Stimulated activated effector memory CD8-positive, alpha-beta T cell treated with anti-CD3 and anti-CD28 coated beads, Interleukin-12 subunit alpha, Interleukin-12 subunit beta, amount 100 ng/mL, for 72 hours (primary cell): Measurements from ENCODE around the gene KCNIP3.
"Not testable (repeated sequence)": the region's sequence is repeated elsewhere in the genome, so short reads cannot be mapped to it uniquely, and the experiment has no call there.

Source experiments
- ATAC-seq: fragments of 150-1000 bp; cut with Tn5 transposase; 2 replicates; pipeline ENCODE4 v1.10.0; 2021
- DNase-seq, 2 donors: peaks; one replicate each; pipeline ENCODE4 v3.0.0; 2021 to 2022; ENCODE audit warnings: low spot score in 2 of 2
- H3K27ac Mint-ChIP-seq: one replicate; pipeline ENCODE4 v1.8.0; 2022; ENCODE audit warnings: mild to moderate bottlenecking, mixed read lengths
- H3K36me3 Mint-ChIP-seq: one replicate; pipeline ENCODE4 v1.8.0; 2022; ENCODE audit warnings: mild to moderate bottlenecking, mixed read lengths
- H3K4me1 Mint-ChIP-seq: one replicate; pipeline ENCODE4 v1.8.0; 2022; ENCODE audit warnings: mixed read lengths
- H3K4me3 Mint-ChIP-seq: one replicate; pipeline ENCODE4 v1.8.0; 2022; ENCODE audit warnings: mild to moderate bottlenecking, mixed read lengths
- H3K9me3 Mint-ChIP-seq: one replicate; pipeline ENCODE4 v1.8.0; 2022; ENCODE audit warnings: mixed read lengths

The KCNIP3 gene

DNA sequence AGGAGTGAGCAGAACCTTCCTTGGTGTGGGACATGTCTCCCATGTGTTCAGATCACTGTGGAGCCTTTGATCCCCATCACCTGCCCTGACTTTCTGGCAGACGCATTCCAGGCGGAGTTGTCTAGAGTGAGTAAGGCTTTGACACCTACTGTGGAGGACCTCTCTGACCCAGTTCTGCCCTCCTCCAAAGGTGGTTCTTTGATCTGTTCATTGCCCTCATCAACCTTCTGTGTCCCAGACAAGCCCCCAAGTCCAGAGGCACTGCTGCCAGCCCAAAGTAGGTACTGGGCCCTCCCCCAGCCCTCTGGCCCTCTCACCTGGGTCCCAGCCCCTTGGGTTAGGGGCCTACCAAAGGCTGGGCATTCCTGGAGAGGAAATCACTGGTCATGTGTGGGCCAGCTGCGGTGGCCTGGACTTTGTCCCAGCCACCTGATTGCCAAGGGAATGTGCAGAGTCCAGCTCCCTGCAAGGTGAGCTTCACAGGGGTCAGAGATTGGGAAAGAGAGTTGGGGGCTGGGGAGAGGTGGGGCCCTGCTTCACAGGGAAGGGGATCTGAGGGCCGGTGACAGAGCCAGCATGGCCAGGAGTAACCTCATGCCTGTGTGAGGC lies 93.2 kb downstream of the KCNIP3 start:
- ATAC-seq (no peak), DNase-seq (no peak)
- Mint-ChIP-seq H3K4me1 (no peaks in the 10 kb centered on the region), H3K36me3 (no peaks in the 10 kb centered on the region), H3K9me3 (no peaks in the 10 kb centered on the region), H3K27ac (no peak overlapping the region), H3K4me3 (no peak overlapping the region)

DNA sequence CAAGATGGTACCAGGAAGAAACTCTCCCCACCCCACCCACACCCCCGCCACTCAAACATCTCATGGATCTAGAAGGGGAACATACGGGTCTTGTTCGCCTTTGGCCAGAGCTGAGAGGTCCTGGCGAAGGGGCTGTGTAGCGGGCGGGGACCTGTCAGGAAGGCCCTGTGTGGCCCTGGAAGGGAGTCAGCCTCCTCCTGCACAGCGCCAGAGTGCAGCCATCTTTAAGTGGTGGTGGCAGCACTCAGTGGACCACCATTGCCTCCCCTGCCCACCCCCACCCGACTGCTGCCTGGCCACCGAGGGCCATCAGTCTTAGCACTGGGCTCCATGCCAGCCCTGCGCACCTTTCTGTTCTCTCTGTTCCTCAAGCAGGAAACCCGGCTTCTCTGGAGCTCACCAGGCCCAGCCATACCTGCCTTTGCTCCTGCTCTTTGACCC lies 93.8 kb downstream of the KCNIP3 start:
- ATAC-seq (no peak), DNase-seq (no peak)
- Mint-ChIP-seq H3K4me3 (no peak overlapping the region), H3K27ac (no peak overlapping the region), H3K9me3 (no peaks in the 10 kb centered on the region), H3K4me1 (no peaks in the 10 kb centered on the region), H3K36me3 (no peaks in the 10 kb centered on the region)

GRCh38 chr2:95391641-95392310 lies 94.6 kb downstream of the KCNIP3 start:
- Mint-ChIP-seq H3K36me3 (no peaks in the 10 kb centered on the region), H3K4me1 (no peaks in the 10 kb centered on the region), H3K4me3 (no peak overlapping the region), H3K27ac (no peak overlapping the region), H3K9me3 (no peaks in the 10 kb centered on the region)
- no peak for DNase-seq
- no peak for ATAC-seq

- H3K36me3 Mint-ChIP-seq: no peaks in the 10 kb centered on the region
- DNase-seq: no peak
- no peaks in the 10 kb centered on the region for H3K9me3 Mint-ChIP-seq
- no peak for ATAC-seq
- no peaks in the 10 kb centered on the region for H3K4me1 Mint-ChIP-seq
- no peak overlapping the region for H3K4me3 Mint-ChIP-seq
- H3K27ac Mint-ChIP-seq: no peak overlapping the region
Measured at GRCh38 chr2:95392320-95392719, 95.2 kb downstream of the KCNIP3 start.

- ATAC-seq (no peak), DNase-seq (no peak)
- H3K4me3 Mint-ChIP-seq: no peak overlapping the region
- no peaks in the 10 kb centered on the region for H3K36me3 Mint-ChIP-seq
- H3K9me3 Mint-ChIP-seq: no peaks in the 10 kb centered on the region
- H3K27ac Mint-ChIP-seq: no peak overlapping the region
- no peaks in the 10 kb centered on the region for H3K4me1 Mint-ChIP-seq
Measured at GRCh38 chr2:95392730-95393455, 95.7 kb downstream of the KCNIP3 start.

DNA sequence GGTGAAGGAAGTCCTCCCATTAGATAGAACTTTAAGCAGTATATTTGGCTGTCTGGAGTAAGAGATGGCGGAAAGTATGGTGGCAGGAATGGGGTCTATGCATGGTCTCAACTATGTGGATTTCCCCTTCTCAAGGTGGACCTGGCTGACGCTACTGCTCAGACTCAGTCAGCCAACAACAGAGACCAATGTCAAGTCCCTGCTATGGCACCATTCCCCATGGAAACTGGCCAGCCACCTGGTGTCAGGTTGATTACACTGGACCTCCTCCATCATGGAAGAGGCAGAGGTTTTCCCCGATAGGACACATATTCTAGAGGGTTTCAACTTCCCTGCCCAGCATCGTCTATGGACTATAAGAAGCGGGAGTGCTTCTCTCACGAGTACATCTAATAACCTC lies 96.8 kb downstream of the KCNIP3 start:
- Mint-ChIP-seq H3K27ac (no peak overlapping the region), H3K4me1 (no peaks in the 10 kb centered on the region), H3K9me3 (no peaks in the 10 kb centered on the region), H3K36me3 (no peaks in the 10 kb centered on the region), H3K4me3 (no peak overlapping the region)
- DNase-seq: no peak
- no peak for ATAC-seq

GRCh38 chr2:95399061-95399460 lies 101.9 kb downstream of the KCNIP3 start:
- peaks cover 25% of the 10 kb centered on the region for H3K4me1 Mint-ChIP-seq
- H3K27ac Mint-ChIP-seq: no peak overlapping the region
- ATAC-seq (no peak), DNase-seq (no peak)
- peaks cover 8% of the 10 kb centered on the region for H3K36me3 Mint-ChIP-seq
- no peak overlapping the region for H3K4me3 Mint-ChIP-seq
- H3K9me3 Mint-ChIP-seq: no peaks in the 10 kb centered on the region

DNA sequence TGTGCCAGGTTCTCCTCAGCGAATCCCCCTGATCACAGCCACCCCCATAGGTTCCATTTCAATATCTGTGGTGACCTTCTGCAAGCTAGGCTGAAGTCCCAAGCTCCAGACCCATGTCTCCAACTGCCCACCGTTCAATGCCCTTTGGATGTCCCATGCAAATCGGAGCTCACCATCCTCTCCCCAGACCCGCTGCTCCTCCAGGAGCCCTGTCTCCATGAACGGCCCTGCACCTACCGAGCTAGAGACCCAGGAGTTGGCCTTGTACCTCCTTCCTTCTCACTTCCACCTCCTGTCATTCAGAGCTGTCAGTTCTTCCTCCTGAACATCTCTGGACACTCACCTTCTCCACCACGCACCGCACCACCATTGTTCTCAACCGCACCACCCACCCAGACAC lies 104.3 kb downstream of the KCNIP3 start:
- H3K4me1 Mint-ChIP-seq: peaks cover 27% of the 10 kb centered on the region
- H3K9me3 Mint-ChIP-seq: no peaks in the 10 kb centered on the region
- H3K36me3 Mint-ChIP-seq: peaks cover 8% of the 10 kb centered on the region
- no peak for DNase-seq
- H3K4me3 Mint-ChIP-seq: peak overlapping the region; percentile 99
- peak overlapping the region; percentile 98 for H3K27ac Mint-ChIP-seq
- no peak for ATAC-seq

- not testable (repeated sequence) for H3K9me3 Mint-ChIP-seq, DNase-seq
- peak; percentile 14 for ATAC-seq
- Mint-ChIP-seq H3K36me3 (peaks cover 10% of the 10 kb centered on the region), H3K4me3 (peak overlapping the region; percentile 99), H3K4me1 (peaks cover 27% of the 10 kb centered on the region), H3K27ac (peak overlapping the region; percentile 98)
Measured at GRCh38 chr2:95402004-95402369, 104.8 kb downstream of the KCNIP3 start.

DNA sequence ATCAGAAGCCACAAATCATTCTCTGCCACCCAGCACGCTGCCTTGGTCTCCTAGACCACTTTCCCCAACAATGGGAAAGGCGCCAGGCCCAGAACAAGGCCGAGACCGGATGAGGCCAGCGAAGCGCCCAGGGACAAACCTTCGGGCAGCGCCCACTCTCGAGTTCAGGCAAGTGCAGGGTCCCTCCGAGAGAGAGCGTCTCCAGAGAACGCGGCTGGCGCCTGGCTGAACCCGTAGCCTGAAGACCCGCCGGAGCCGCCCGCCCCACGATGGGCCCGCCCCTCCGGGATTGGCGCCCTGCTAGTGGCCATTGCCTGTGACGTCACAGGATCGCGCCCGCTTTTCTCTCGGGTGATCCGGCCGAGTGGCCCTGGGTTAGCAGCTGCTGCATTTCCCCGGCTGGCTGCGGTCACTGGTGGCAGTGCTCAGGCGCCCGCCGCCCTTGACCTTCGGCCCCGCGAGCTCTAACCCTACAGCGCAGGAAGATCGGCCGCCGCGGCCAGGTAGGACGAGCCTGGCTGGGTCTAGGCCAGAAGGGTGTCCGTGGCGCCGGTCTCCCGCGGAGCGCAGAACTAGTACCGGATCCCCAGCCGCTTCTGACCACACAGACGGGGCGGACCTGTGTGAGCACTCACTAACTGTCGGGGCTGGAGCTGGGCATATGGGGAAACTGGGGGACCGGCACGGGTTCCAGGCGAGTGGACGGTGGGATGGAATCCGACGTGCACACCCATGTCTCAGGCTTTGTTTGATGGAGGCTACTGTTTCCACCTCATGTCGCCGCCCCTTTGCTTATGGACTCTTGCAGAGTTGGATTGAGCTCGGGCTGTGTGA lies 105.4 kb downstream of the KCNIP3 start, which contains the start of gene FAHD2A:
TSS of gene FAHD2A (plus strand) at position 339 of the 834 bp plus-strand sequence. CDS start 2,851 bp downstream, outside the sequence.
- H3K9me3 Mint-ChIP-seq: no peaks in the 10 kb centered on the region
- H3K4me1 Mint-ChIP-seq: peaks cover 27% of the 10 kb centered on the region
- peak within 1 kb of the TSS; percentile 99 for H3K4me3 Mint-ChIP-seq
- ATAC-seq: peak; percentile 97
- peak; percentile 93 to 96 for DNase-seq
- peak within 1 kb of the TSS; percentile 98 for H3K27ac Mint-ChIP-seq
- peaks cover 16% of the 10 kb centered on the region for H3K36me3 Mint-ChIP-seq

DNA sequence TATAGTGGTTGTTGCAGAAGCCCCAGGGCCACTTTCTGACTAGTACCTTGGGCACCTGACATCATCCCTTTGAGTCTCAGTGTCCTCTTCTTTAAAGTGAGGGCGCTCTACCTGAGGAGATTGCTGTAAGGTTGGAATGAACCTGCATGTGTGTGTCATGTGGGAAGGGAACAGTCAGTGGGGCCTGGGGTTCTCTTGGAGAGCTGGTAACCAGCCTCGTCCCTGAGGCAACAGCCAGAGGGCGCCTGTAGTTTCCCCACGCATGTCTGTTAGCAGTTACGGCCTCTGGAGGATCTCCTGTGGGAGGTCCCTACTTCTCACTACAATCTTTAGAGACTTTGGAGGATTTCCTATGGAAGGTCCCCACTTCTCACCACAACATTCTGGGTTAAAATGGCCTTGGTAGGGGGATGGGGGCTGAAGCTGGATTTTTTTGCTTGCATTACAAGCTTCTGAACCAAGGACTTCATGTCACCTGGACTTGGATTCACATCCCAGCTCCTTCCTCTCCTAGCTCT lies 106.1 kb downstream of the KCNIP3 start:
- Mint-ChIP-seq H3K36me3 (peaks cover 23% of the 10 kb centered on the region), H3K4me1 (peaks cover 27% of the 10 kb centered on the region), H3K4me3 (peak overlapping the region; percentile 99), H3K27ac (peak overlapping the region; percentile 98)
- not testable (repeated sequence) for H3K9me3 Mint-ChIP-seq
- DNase-seq (peak in 1 of 2 donors; percentile 61), ATAC-seq (peak; percentile 42)

DNA sequence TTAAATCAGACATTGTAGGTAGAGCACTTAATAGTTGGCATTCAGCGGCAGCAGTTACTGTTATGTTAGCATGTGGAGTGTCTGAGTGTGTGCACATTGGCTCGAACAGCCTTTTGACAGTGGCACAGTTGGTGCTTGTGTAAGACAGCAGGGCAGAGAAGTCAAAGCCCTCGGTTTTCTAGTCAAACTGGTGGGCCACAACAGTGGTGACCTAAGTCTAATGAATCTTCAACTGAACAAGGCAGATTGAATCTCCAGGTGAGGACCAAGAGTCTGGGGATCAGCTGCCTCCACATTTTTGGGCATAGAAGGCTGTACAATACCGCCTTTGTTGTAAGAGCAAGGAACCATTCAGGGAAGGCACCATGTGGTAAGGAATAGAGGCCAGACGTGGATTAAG lies 106.7 kb downstream of the KCNIP3 start:
- H3K27ac Mint-ChIP-seq: peak overlapping the region; percentile 98
- H3K36me3 Mint-ChIP-seq: peaks cover 29% of the 10 kb centered on the region
- H3K4me1 Mint-ChIP-seq: peaks cover 27% of the 10 kb centered on the region
- H3K9me3 Mint-ChIP-seq, DNase-seq, ATAC-seq: not testable (repeated sequence)
- peak overlapping the region; percentile 99 for H3K4me3 Mint-ChIP-seq

DNA sequence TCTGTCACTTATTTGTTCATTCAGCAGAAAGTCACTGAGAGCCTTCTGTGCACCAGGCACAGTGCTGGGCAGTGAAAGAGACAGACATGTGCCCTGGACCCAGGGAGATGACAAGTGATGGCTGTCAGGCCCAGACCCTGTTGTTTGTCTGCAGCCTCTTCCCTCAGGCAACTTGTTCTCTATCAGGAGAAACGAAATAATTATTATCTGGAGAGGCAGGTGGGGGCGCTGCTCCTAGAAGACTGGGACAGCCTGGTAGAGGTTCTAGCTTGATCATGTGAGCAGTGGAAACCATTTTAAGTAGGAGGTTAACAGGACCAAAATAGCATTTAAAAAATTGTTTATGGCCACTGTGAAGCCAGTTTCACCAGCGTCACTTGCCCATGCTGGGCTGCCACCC lies 107.5 kb downstream of the KCNIP3 start:
- not testable (repeated sequence) for H3K4me3 Mint-ChIP-seq, H3K9me3 Mint-ChIP-seq, H3K27ac Mint-ChIP-seq

DNA sequence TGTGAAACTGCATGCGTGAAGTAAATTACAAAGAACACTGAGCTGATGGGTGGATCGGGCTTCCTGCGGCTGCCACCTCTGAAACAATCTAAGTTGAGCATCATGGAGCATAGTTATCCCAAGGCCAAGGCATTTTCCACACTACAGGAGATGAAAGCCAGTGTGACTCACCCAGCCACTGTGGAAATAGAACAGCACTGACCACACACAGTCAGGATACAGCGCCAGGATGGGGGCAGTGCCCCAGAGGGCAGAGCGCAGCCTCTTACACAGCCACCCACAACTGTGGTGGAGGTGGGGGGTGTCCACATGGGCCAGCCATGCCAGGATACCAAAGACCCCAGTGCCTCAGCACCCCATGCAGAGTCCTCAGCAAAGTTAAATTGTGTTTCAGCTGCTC lies 114.1 kb downstream of the KCNIP3 start:
- ATAC-seq, DNase-seq, H3K4me3 Mint-ChIP-seq, H3K9me3 Mint-ChIP-seq, H3K4me1 Mint-ChIP-seq: not testable (repeated sequence)
- Mint-ChIP-seq H3K36me3 (peaks cover 24% of the 10 kb centered on the region), H3K27ac (peak overlapping the region; percentile 45)

More for the DNA sequence above, 107.5 kb downstream of the KCNIP3 start:
- Mint-ChIP-seq H3K4me1 (peaks cover 27% of the 10 kb centered on the region), H3K36me3 (peaks cover 32% of the 10 kb centered on the region)
- not testable (repeated sequence) for ATAC-seq, DNase-seq
